Measurements from ENCODE around the gene CRYZL1. TPM values are rescaled to one million over a fixed set of nuclear protein-coding genes. Genes with fewer than 3 reads are reported as not detected.

The CRYZL1 gene
- total RNA-seq, 1 donor from 2014 or later = 34.6 TPM

DNA sequence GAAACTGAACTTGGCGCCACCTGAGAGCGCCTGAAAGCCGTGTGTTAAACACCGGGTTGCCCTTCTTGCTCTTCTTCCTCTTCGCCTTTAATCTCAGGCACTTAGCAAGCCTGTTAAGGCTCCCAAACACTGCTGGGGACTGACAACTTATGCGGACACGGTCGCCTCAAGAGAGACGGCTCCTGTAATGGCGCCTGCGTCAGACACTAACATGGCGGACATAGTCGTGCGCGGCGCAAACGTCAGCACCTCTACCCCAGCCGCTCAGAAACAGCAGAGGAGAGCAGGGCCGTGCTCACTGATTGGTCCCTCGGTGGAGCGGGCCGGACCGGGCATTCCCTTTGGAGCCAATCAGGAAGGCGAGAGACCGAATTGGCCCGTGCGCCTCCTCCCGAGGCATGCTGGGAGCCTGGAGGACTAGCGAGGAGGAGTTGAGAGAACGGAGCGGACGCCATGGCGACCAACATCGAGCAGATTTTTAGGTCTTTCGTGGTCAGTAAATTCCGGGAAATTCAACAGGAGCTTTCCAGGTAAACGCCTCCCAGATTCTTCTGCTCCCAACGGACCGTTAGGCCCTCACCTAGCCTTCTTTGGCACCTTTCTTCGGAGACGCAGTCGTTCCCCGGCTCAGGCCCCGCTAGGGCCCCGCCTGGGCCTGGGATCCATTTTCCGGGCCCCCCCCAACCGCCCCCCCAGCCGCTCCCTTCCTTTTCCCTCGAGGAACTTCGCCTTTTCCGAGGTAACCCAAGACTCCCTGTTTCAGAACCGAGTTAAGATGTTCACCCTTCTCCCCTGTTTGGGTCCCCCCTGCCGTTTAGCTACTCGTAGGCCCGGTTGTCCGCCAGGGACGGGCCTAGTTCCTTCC, 98.7 kb downstream of the CRYZL1 start, which contains the start of gene SON:
TSS of gene SON (plus strand) at position 399 of the 865 bp plus-strand sequence. CDS start at position 454, 55 bp downstream.
- intact Hi-C loops (cut with micrococcal nuclease) = loop anchor here (1.0 to 5.0 kb wide), 18 partner anchors 11 to 1150 kb away; partner anchors contain the start of genes ATP5PO, CFAP298, DNAJC28 and DONSON

DNA sequence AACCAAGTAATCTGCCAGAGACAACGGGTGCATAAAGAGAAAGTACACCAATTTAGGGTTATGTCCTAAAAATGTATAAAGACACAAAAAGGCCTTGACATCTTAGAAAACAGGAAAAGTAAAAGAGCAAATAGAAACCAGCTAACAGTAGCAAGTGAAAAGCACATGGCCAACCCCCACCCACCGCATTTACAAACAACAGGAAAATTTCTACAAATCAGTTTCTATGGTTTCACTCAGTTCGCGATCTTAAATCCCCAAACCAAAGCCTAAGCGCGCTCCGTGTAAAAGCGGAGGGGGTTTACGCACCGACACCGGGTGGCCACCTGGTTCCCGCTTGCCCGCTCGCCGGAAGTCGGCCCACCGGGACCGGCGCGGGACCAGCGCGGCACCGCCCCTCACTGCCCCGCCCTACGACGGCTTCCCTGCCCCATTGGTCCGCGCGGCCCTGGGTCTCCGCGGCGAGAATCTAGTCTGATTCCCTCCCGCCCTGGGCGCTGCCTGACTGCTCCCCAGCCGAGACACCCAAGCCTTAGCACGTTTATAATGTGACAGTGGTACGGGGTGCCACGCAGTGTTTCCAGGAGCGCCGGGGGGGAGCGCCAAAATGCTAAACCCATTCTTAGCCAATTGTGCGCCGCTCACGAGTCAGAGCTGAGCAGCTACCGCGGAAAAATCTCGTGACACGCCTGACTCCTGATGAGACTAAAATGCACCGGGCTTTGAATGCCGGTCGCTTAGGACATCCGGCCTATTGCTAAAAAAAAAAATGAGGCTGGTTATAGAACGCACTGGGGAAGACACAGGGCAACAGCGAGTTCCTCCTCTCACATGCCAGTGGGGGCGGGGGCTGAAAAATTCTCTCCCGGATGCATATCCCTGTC, 99.5 kb downstream of the CRYZL1 start, which contains the start of gene GART:
TSS of gene GART (minus strand) at position 362 of the 884 bp plus-strand sequence. CDS start 2,802 bp downstream, outside the sequence.
- intact Hi-C loops (cut with micrococcal nuclease) = loop anchor here (1.0 to 5.0 kb wide), 15 partner anchors 17 to 1149 kb away; partner anchors contain the start of genes ATP5PO, CFAP298, DNAJC28 and IFNAR1

DNA sequence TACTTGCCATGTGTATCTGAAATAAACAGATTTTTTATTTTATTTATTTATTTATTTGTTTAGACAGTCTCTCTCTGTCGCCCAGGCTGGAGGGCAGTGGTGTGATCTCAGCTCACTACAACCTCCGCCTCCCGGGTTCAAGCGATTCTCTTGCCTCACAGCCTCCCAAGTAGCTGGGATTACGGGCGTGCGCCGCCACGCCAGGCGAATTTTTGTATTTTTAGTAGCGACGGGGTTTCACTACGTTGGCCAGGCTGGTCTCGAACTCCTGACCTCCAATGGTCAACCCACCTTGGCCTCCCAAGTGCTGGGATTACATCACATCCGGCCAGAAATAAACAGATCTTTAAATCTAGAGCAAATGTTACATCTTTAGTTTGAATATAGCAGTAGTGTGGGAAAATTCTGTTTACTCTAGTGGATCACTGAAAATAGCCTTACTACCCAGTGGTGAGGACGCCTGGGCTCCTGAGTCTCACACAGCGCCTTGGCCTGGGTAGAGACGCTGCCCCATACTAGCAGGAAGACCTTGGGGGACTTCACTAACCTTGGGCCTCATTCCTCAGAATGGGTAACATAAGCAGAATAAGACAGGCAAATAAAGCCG, 100.3 kb downstream of the CRYZL1 start:
- intact Hi-C loops (cut with micrococcal nuclease) = loop anchor here (5.0 kb wide), 2 partner anchors 159 to 406 kb away; no protein-coding TSS in a partner anchor

- intact Hi-C loops (cut with micrococcal nuclease) = loop anchor here (5.0 kb wide), 2 partner anchors 158 to 407 kb away; no protein-coding TSS in a partner anchor
These were observed 100.8 kb downstream of the CRYZL1 start for GRCh38 chr21:33540711-33541104.

DNA sequence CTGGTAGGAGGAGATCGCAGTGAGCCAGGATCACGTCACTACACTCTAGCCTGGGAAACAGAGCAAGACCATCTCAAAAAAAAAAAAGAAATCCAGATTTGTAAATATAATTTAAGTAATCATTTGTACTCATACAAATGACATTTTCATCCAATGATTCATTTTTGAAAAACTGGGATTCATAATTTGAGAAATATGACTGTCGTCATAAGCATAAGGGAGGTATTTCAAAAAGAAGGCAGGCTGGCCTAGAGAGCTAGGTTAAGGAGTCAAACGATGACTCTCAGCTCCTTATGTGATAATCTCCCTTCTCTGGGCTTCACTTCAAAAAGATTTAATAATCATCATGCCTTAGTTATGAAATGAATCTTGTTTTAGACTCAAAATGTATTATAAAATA, 101.9 kb downstream of the CRYZL1 start:
- intact Hi-C loops (cut with micrococcal nuclease) = loop anchor here (5.0 kb wide), 2 partner anchors 157 to 408 kb away; no protein-coding TSS in a partner anchor

Other genes with a start within 250 kb of the CRYZL1 start
- gene IFNGR2, start 238.3 kb downstream of the CRYZL1 start, total RNA-seq = 4.1 and 4.2 TPM in 2 replicates
- 34.5 and 37.8 TPM in 2 replicates for gene TMEM50B, start 161.8 kb downstream of the CRYZL1 start, total RNA-seq
- gene DNAJC28, start 150.0 kb downstream of the CRYZL1 start, total RNA-seq = 0.15 and 0.17 TPM in 2 replicates
- gene GART, start 99.6 kb downstream of the CRYZL1 start, total RNA-seq = 110 and 115 TPM in 2 replicates
- 341 and 345 TPM in 2 replicates for gene SON, start 98.7 kb downstream of the CRYZL1 start, total RNA-seq
- gene DONSON, start 53.1 kb downstream of the CRYZL1 start, total RNA-seq = 29.5 and 31.5 TPM in 2 replicates
- 2.3 and 2.4 TPM in 2 replicates for gene ITSN1, start 760 bp upstream of the CRYZL1 start, total RNA-seq